ENCODE data around the gene CFAP99.

The CFAP99 gene

GRCh38 chr4:2432004-2432403, 13.2 kb downstream of the CFAP99 start:
- DNase-seq = no peak

- DNase-seq = no peak
These were observed 14.3 kb downstream of the CFAP99 start for GRCh38 chr4:2432991-2433530.

DNA sequence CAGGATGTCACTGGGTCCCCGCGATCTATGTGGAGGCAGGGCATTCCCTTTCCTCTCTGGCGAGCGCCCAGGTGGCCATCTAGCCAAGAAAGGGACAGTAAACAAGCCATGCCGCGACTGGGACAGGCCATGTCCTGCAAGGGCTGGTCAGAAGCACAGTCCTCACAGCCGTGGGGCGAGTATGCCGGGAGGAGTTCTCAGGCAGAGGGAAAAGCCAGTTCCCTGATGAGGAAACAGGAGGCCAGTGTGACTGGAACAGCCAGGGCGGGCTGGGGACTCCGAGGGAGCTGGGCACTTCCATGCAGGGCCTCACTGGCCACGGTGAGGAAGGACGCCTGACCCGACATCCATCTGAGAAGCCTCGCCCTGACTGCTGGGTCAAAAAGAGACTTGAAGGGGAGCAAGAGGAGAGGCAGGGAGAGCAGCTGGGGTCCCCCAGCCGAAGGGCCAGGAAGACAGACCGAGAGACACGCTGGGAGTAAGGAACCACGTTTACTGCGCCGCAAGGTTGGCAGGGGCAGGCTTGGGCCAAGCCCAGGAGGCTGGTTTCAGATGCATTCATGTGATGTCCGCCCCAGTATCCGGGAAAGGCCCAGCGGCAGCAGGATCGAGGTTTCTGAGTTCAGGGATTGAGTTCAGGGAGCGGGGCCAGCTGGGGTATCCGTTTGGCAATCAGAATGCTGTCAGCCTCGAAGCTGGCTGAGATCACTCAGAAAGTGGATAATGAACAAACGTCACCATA, 15.0 kb downstream of the CFAP99 start:
- DNase-seq = no peak

GRCh38 chr4:2434420-2434819, 15.7 kb downstream of the CFAP99 start:
- no peak for DNase-seq

- no peak for DNase-seq
These were observed 17.5 kb downstream of the CFAP99 start for GRCh38 chr4:2436301-2436700.

GRCh38 chr4:2436761-2437474, 18.2 kb downstream of the CFAP99 start:
- no peak for DNase-seq

GRCh38 chr4:2437475-2438215, 18.9 kb downstream of the CFAP99 start:
- DNase-seq = no peak

DNA sequence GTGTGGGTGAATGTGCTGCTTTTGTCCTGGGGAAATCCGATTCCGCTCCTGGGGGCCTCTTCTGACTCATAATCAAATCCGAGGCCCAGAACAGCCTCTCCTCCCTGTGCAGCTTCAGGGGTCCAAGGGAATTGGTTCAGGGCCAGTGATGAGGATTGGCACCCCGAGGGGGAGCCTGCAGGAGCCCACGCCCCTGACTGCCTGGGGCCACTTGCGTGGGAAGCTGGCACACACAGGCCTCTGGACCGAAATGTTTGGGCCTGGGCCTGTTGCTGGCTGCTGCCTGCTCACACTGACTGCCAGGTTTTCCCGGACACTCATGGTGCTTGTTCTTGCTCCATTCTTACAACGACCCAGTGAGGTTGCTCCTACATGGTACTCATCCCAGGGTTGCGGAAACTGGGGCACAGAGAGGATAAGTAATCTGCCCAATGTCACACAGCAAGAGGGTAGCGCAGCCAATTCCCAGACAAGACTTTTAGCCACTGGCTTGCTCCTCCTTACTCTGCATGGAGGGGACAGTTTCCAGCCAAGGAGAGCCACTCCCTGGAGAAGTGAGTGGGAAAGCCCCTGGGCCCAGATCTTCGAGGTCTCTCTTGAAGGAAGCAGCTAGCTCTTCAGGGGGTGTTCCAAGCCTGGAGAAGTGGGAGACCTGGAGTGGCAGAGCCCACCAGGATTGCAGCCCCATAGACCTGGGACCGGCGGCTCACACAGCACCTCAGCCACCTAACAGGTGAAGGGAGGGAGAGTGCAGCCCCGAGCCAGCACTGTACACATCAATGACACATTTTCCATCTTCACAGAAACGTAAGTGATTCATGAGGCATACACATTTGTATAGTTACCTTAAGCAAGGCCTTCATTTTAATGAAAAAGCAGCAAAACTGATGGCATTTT, 20.3 kb downstream of the CFAP99 start:
- DNase-seq = no peak

GRCh38 chr4:2441393-2442174, 22.8 kb downstream of the CFAP99 start:
- peak; percentile 87 for DNase-seq

DNA sequence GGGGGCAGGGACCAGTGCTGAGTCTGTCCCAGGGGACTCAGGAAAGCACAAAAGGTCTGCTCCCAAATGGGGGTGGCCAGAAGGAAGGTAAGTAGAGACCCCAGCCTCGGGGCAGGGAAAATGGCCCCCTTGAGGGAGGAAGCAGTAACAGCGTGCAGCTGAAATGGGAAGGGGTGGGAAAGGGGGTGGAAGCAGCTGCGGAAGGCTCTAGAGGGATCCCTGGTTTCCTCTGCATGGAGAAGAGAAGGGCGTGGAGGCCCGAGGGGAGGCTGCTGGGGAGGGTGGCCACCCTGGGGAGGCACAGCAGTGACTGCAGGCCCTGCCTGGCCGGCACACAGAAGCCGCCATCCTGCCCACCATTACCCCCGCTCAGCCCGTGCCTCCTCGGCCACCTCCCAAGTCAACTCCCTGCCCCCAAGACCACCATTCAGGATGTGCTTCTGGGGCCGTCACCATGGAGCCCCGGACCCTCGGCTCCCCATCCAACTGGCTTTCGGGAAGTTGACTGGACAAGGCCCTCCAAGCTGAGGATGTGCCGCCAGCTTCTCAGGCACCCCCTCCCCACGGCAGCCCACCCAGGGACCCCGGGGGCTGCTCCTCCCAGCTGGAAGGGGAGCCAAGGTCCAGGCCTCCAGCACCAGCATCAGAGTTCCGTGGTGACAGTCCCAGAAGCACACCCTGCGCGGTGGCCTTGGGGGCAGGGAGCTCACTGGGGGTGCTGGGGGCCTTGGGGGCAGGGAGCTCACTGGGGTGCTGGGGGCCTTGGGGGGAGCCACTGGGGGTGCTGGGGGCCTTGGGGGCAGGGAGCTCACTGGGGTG, 23.6 kb downstream of the CFAP99 start:
- no peak for DNase-seq

- no peak for DNase-seq
These were observed 24.4 kb downstream of the CFAP99 start for GRCh38 chr4:2443061-2443730.

DNA sequence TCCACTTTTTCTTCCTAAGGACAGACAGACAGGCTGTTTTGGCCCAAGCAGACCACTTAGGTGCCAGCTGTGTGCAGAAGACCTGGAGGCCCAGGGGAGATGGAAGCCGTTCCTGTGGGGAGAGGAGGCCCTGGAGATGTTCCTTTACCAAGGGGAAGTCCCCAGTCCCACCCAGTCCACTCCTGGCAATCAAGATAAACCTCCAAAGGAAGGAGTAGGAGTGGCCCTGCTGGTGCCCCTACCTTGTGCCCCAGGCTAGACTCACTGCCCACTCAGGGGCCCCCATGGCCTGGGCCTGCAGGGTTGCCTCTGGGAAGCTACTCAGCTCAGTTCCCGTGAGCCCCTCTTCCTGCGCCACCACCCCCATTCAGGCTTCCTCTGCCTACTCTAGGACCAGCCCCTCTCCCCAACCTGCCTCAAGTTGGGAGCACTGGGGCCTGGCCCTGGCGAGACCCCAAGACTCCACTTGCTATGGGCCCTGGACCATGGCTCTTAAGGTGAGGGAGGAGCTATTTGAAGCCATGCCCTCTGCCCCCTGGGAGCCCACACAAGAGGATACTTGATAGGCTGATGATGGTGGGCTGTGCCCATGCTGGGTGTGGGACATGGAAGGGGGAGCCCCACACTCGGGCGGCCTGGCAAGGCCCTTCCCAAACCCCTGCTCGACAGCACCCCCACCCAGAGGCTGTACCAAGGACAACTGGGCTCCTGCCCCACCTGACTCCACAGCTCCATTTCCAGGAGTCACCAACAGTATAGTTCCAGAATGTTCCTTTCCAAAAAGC, 25.4 kb downstream of the CFAP99 start:
- no peak for DNase-seq

GRCh38 chr4:2445130-2445529, 26.4 kb downstream of the CFAP99 start:
- DNase-seq = no peak

GRCh38 chr4:2445571-2445970, 26.8 kb downstream of the CFAP99 start:
- DNase-seq = no peak

DNA sequence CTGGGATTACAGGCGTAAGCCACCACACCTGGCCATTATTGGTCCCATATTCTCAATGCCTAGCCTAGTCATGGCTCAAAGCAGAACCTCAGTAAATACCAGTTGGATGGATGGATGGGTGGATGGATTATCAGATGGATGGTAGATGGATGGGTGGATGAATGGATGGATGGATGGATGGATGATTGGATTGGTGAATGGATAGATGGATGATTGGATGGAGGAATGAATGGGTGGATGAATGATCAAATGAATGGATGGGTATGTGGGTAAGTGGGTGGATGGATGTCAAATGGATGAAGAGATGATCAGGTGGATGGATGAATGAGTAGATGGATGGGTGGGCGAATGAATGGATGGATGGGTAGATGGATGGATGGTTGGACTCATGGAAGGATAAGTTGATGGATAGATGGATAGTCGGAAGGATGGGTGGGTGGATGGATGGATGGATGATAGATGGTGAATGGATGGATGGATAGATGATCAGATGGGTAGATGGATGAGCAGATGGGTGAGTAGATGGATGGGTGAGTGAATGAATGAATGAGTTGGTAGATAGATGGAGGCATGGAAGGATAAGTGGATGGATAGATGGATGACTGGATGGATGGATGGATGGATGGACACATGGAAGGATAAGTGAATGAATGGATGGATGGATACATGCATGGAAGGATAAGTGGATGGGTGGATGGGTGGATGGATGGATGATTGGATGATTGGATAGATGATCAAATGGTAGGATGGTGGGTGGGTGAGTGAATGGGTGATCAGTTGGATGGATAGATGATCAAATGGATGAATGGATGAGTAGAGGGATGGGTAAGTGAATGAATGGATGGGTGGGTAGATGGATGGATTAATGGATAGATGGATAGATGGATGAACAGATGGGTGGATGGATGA, 28.2 kb downstream of the CFAP99 start:
- no peak for DNase-seq

DNA sequence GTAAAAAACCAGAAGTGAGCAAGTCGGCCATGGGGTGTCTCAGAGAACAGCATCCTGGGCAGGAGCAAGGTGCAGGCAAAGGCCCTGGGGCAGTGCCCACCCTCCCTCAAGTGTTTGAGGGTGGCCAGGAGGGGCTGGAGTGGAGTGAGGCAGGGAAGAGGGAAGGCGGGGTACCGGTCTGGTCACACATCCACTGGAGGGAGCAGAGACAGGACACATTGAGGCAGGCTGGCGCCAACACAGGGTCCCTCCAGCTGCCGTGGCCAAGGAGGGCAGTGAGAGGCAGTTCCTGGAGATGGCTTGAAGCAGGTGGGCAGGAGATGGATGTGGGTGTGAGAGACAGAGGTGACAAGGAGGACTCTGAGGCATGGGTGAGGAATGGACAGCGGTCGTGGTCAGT, 29.8 kb downstream of the CFAP99 start:
- DNase-seq = no peak

- DNase-seq = no peak
These were observed 30.3 kb downstream of the CFAP99 start for GRCh38 chr4:2449051-2449450.

All from activated CD4-positive, alpha-beta T cell treated with anti-CD3 and anti-CD28 coated beads, Interleukin-10, Interleukin-2, amounts not matched to agents 100 ng/mL and 50 ng/mL, durations not matched to agents 16 hours and 8 hours (primary cell).